Ovary (tissue), 3 donors: Measurements from ENCODE around the gene PPA1.

Experiments
- CTCF ChIP-seq, 3 donors: fragments of 450-650 bp in 2 of 3; fragments of 200-600 bp in 1 of 3; IDR thresholded peaks; one replicate each; pipeline versions ENCODE4 v1.5.1 to v1.8.0; 2016 to 2022; ENCODE audit warnings: antibody characterized with exemption in 3 of 3, mild to moderate bottlenecking in 1 of 3
- POLR2A ChIP-seq: fragments of 450-650 bp; IDR thresholded peaks from one replicate; pipeline ENCODE4 v1.6.1; 2017; ENCODE audit warnings: antibody characterized with exemption, mild to moderate bottlenecking, moderate library complexity
- donor health status: DM: no; HTN: no; CAD: no.

GRCh38 chr10:70169649-70170364, 63.4 kb downstream of the PPA1 start:
- no peak for TF ChIP-seq POLR2A
- no peak for TF ChIP-seq CTCF (IDR thresholded peaks at IDR 0.05)
